NCI-H2107 (cell line): ENCODE data around the gene TSPEAR.
"Not testable (repeated sequence)": the region's sequence is repeated elsewhere in the genome, so short reads cannot be mapped to it uniquely, and the experiment has no call there.

ENCODE experiments used
- DNase-seq: peaks from one replicate; lab custom pipeline; 2025; lab: John Stamatoyannopoulos, UW

Gene TSPEAR

DNA sequence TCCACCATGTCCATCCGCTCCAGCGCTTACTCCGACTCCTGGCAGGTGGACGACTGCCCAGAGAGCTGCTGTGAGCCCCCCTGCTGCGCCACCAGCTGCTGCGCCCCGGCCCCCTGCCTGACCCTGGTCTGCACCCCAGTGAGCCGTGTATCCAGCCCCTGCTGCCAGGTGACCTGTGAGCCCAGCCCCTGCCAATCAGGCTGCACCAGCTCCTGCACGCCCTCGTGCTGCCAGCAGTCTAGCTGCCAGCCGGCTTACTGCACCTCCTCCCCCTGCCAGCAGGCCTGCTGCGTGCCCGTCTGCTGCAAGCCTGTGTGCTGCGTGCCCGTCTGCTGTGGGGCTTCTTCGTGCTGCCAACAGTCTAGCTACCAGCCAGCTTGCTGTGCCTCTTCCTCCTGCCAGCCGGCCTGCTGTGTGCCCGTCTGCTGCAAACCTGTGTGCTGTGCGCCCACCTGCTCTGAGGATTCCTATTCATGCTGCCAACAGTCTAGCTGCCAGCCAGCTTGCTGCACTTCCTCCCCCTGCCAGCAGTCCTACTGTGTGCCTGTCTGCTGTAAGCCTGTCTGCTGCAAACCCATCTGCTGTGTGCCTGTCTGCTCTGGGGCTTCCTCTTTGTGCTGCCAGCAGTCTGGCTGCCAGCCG is 84.1 kb downstream of the TSPEAR start:
- not testable (repeated sequence) for DNase-seq

DNA sequence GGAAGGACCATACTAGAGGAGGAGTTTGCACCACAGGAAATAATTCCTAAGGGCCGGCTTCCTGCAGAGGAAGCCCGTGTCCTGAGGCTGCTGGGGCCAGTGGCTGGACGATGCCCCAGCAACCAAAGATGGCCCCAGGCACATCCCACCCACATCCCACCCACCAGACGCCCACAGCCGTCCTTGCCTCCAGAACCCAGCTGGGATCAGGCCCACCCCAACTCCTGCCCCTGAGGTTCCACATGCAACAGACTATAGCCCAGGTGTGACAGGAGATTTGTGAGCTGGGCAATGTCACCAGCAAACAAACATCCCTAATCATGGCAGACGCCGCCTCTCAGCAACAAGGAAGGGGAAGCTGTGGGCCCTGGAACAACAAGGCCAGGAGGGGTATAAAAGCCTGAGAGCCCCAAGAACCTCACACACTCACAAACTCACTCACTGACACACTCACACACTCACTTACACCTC is 84.7 kb downstream of the TSPEAR start, which contains the start of gene KRTAP10-9:
KRTAP10-9 (plus strand) TSS at position 421 of the 471 bp plus-strand sequence. CDS start 79 bp downstream, outside the sequence.
- DNase-seq, result no peak

DNA sequence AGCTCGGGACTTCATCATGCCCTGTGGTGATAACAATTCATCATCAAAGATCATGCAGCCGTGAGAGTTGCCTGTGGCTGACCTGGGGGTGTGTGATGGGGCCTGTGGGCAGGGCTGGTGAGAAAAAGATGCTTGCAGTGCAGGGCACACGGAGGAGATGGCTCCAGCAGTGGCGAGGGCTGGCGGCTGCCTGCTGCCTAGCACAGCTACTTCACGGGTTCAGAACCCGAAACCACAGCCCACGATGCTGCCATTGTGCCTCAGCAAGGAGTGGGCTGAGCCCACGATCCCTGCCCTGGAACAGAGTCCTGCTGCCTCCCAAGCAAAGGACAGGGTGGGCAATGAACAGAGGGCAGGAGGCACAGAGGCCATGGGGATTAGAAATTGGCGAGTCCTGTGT is 85.1 kb downstream of the TSPEAR start:
- DNase-seq, result no peak

DNA sequence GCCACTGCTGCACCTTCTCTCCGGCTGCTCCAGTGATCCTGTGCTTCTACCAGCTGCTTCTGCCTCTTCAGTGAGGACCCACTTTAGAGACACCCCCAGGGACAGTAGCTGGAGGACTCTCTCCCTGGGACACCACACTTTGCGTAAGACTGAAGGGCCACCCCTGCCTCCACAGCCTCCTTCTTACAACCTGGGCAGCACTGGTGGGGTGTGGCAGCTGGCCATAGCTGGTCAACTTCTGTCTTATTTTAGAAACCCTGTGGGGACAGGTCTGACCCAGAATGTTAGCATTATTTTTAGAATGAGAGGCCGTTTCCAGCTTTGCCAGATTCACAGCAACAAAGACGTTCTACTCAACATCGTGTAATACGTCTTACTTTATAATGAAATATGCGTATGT is 85.6 kb downstream of the TSPEAR start:
- no peak for DNase-seq

DNA sequence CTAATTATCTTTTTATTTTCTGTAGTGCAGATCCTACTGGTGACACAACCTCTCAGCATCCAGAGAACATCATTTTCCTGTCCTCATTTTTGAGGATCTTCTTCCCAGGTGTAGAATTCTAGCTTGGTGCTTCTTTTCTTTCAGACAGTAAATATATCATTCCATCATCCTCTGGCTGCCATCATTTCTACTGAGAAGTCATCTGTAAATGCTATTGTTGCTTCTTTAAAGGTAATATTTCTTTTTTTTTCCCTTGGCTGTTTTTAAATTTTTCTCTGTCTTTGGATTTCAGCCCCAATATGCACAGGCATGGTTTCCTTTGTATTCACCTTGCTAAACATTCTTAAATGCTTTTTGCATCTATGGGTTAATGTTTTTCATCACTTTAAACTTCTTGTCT is 87.8 kb downstream of the TSPEAR start:
- DNase-seq, result no peak

DNA sequence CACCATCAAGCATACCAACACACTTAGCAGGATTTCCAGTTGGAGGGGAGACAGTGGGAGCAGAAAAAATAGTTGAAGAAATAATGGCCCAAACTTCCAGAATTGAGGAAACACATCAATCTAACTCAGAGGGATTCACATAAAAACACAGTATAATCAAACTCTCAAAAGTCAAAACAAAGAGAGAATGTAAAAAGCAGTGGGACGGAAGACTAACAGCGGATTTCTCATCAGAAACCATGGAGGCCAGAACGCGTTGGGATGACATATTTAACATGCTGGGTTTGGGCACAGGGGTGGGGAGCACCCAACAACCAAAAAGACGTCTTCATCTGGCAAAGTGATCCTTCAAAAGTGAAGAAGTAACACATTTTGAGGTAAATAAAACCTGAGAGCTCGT is 91.5 kb downstream of the TSPEAR start:
- no peak for DNase-seq

DNA sequence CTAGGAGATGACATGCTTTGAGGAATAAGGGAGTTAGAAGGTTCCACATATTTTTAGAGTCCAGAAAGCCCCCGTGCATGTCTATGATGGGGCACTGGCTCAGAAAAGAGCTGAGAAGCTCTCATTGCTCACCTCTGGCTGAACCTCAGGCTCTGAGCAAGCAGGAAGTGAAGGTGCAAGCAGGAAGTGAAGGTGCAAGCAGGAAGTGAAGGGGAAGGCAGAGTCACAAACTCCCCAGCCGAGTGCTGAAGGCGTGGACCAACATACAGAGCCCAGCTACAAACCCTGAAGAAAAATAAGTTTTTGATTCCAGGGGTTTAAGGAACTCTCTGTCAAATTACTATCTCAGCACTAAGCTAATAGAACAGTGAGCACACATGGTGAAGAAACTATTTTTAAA is 92.5 kb downstream of the TSPEAR start:
- DNase-seq, result no peak

DNA sequence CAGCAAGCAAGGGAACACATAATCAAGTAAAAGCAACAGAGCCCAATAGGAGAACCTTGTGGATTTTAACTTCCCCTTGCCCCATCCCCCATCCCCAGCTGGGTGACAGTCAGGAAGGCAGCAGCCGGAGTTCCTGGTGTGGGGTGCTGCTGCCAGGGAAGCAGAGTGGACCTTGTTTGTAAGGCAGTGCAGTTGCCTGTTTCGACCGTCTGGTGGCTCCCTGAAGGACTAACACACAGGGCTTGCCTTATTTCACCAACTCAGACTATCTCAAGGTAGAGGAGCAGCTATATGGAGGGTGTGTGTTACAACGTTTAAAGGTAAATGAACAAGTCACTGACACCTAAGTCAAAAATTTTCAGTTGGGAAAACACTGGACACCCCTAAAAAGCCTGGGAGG is 92.9 kb downstream of the TSPEAR start:
- no peak for DNase-seq

DNA sequence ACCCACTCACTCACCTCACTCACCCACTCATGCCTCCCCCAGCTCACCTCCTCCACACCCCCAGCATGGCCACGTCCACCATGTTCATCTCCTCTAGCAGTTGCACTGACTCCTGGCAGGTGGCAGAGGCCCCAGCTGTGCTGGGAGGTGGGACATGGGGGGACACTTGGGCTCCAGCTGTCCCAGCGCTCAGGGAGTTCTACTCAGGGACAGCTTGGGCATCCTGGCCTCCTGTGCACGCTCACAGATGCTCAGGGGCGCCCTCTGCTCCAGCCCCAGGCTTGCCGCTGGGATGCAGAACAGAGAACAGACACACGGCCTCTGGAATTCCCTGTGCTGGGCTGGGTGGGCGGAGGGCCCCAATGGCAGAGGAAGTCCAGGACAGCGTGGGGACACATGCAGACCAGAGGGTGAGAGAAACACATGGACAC is 94.3 kb downstream of the TSPEAR start:
- DNase-seq, result no peak

DNA sequence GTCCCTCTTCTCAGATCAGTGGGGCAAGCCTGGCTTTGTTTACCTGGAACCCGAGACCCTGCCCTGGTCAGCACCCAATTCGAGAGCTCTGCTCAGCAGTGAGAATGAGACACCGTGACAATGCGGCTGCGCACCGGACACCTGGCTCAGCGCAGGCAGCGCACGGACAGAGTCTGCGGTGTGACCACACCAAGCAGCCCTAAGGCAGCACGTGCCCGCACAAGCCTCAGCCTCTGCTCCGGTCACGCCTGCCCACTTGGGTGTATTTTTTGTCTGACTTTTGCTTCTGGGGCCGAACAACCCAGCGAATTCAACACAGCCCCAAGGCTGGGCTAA is 94.8 kb downstream of the TSPEAR start:
- DNase-seq, result no peak

DNA sequence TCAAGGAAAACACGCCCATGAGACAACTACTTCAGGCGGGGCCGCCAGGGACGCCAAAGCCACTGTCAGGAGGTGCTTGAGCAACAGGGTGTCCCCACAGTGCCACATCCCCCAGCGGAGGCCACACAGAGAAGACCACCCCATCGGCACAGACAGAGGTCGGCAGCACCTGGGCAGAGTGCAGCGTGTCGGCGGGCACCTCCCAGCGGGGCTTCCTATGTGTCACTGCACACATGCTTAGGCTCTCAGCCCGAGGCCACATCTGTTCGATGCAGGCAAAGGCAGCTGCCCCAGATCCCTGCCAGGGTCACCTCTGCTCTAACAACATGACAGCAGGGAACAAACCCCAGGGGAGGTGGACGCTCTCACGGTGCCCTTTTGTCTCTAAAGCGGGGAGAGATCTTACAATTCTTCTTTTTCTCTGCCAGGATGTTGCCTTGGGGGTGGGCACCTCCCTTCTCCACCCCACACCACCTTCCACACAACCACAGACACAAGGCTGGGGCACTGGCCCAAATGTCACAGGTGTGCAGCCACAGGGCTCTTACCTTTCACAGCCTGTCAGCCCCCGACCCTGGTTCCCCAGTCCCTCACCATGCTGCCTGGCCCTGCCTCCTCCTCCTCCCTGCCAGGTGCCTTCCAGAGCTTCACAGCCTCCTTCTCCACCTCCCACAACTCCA is 95.3 kb downstream of the TSPEAR start:
- DNase-seq, result no peak

DNA sequence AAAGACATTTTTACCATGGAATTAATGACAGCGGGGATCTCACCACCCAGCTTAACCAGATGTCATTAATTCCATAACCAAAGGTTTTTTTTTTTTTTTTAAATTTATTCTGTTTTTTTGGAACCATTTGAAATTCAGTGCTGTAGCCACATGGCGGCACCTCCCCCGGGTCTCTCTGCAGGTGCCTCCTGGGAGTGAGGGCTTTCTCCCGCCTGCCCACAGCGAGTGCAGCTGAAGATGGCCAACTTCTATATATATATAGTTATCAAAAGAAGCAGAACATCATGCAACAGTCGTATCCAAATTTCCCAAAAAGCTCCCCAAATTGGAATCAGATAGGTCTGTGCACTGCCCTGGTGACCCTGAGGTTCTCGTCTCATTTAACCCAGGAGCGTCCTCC is 95.9 kb downstream of the TSPEAR start:
- no peak for DNase-seq

DNA sequence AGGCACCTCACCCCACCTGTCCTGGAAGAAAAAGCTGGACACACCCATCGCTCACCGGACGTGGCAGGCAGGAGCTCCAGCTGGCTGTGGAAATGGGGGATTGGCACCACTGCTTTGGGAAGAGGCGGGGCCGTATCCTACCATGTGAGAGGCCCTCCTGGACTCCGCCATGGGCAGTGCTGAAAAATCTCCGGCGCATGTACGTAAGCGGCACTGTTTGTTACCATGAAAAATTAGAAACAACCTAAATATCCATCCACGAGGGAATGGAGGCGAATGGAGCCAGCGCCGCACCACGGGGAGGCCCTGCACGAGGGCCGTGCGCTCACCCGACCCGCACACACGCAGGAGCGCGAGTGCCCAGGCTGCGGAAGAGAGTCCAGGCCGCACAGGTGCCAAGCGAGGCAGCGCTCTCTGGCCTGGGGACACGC is 96.4 kb downstream of the TSPEAR start:
- DNase-seq, result no peak

DNA sequence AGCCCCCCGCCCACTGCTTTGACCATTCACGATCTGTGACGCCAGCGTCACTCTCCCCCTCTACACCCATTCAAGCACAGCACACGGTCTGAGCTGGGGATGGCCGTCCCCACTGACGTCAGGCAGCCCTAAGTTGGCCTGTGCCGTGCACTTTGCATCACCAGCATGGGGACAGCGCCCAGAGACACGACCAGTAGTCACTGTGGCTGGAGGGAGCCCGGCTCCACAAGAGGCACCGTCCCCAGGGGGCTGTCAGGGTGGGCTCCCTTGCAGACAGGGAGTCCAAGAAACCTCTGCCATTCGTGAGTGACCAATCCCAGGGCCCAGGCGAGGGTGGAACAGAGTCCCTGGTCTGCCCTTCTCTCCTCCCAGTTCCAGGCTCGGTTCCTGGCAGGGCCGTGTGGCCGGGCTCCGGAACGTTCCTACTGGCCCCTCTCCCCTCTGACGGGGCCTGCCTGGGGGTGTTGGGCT is 97.2 kb downstream of the TSPEAR start:
- no peak for DNase-seq

DNA sequence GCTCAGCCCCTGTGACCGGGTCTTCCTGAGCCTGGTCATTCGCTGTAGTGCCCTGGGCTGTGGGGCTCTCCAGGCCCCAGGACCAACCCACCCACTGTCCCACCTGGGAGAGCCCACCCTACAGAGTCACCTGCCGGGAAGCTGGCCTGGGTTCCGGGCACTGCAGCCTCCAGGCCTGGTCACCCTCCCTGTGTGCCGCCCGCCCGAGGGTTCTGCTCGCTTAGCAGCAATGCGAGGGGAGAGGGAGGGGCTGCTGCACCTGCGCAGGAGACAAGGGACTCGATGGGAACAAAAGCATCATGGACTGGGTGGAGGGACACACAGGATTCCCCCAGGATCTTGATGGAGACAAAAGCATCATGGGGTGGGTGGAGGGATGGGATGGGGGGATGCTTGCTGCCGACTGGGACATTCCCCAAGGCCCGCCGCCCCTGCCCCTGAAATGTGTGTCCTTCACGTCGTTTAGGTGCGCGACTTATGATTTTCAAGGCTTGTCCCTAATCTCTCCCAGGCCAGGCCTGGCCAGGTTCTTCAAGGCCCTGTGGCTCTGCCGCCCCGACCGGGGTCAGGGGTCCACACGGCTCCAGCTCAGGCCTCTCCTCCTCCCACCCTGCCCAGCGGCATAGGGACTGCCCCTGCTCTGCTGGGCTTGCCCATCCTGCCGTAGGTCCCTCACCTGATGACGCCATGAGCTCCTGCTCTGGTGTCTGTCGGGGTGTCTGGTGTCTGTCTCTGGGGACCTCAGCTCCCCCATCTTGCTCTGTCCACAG is 97.8 kb downstream of the TSPEAR start:
- no peak for DNase-seq

DNA sequence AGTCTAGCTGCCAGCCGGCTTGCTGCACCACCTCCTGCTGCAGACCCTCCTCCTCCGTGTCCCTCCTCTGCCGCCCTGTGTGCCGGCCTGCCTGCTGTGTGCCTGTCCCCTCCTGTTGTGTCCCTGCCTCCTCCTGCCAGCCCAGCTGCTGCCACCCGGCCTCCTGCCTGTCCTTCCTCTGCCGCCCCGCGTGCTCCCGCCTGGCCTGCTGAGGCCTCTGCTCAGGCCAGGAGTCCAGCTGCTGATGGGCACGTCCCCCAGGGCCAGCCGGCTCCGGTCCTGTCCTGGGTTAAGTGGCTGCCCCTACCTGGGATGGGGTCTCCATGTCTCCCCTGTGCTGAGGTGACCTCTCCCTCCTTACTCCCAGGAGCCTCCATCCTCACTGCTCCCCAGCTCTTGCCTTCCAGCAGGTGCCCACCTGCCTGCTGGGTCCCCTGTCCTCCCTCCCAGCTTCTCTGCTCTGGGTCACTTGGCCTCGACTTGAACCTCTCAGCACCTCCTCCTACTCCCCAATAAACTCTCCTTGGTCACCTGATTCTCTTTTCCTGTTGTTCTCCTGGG is 98.6 kb downstream of the TSPEAR start:
- DNase-seq, result no peak

DNA sequence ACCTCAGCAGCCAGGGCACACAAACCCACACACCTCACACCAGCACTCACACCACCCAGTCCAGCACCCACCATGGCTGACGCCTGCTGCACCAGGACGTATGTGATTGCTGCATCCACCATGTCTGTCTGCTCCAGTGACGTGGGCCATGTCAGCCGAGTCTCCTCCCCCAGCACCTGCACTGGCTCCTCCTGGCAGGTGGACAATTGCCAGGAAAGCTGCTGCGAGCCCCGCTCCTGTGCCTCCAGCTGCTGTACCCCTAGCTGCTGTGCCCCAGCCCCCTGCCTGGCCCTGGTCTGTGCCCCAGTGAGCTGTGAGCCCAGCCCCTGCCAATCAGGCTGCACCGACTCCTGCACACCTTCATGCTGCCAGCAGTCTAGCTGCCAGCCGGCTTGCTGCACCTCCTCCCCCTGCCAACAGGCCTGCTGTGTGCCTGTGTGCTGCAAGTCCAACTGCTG is 99.3 kb downstream of the TSPEAR start, which contains the start of gene KRTAP10-8:
KRTAP10-8 (plus strand) TSS at position 51 of the 458 bp plus-strand sequence; CDS start at position 73, 22 bp downstream.
- DNase-seq, result no peak

DNA sequence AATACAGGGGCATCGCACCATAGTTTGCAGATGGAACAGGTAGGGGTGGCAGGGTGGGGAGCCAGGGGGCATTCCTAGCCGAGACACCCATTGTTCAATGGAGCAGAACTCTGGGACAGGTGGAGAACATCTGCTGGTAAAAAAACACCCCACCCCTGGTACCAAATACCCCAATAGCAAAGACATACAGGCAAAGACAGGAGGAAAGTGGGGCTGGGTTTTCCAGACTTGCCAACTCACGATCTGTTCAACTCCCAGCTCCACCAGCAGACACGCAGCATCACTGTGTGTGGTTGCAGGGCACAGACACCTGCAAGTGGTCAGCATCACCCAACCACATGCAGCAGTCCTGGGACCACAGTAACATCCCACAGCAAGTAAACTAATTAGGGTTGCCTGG is 99.8 kb downstream of the TSPEAR start:
- no peak for DNase-seq

DNA sequence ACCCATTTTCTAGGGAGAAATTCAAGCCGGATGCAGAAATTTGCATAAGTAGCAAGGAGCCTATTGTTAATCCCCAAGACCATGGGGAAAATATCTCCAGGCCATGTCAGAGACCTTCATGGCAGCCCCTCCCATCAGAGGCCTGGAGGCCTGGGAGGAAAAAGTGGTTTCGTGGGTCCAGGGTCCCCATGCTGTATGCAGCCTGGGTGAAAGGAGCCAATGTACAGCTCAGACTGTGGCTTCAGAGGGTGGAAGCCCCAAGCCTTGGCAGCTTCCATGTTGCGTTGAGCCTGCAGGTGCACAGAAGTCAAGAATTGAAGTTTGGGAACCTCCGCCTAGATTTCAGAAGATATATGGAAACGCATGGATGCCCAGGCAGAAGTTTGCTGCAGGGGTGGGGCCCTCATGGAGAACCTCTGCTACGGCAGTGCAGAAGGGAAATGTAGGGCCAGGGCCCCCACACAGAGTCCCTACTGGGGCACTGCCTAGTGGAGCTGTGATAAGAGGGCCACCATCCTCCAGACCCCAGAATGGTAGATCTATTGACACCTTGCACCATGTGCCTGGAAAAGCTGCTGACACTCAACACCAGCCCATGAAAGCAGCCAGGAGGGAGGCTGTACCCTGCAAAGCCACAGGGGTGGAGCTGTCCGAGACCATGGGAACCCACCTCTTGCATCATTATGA is 101.1 kb downstream of the TSPEAR start:
- DNase-seq, result not testable (repeated sequence)

DNA sequence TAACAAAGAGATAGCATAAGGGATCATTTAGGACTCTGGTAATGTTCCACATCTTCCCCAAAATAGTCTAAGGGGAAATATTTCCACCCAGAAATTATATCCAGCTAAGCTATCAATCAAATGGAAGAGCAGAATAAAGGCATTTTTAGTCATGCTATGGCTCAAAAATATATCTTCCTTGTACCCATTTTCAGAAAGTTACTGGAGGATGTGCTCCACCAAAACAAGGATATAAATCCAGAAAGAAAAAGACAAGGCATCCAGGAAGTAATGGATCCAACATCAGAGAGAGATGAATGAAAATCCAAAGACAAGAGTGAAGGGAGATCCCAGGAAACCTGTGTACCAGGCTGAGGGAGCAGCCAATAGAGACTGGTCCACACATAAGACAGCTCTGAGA is 102.2 kb downstream of the TSPEAR start:
- no peak for DNase-seq

DNA sequence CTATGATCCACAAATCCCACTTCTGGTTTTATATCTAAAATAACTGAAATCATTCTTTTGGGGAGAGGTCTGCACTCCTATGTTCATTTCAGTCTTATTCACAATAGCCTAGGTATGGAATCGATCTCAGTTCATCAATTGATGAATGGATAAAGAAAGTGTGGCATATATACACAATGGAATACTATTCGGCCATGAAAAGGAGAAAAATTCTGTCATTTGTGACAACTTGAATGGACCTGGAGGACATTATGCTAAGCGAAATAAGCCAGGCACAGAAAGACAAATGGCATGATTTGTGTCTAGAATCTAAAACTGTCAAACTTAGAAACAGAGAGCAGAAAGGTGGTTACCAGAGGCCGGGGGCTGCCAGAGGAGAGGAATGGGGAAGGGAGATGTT is 104.9 kb downstream of the TSPEAR start:
- no peak for DNase-seq

DNA sequence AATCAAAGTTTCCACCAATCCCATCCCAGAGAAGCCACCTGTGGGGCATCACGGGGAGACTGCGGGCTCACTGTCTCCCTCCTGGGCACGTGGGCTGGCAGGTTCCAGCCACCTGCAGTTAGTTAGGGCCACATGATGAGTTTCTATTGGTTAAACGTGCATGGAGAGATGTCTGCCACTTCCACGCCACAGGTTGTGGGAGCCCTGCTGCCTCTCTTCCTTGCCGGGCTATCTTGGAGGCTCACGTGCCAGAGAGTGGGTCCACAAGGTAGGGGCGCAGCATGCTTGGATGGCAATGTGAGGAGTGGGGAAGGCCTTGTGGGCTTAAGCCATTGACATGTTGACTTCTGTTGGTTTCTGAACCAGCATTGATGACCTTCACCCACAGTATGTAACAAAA is 107.5 kb downstream of the TSPEAR start:
- DNase-seq, result no peak
